ENCODE data around the gene INPP5A.

INPP5A gene

DNA sequence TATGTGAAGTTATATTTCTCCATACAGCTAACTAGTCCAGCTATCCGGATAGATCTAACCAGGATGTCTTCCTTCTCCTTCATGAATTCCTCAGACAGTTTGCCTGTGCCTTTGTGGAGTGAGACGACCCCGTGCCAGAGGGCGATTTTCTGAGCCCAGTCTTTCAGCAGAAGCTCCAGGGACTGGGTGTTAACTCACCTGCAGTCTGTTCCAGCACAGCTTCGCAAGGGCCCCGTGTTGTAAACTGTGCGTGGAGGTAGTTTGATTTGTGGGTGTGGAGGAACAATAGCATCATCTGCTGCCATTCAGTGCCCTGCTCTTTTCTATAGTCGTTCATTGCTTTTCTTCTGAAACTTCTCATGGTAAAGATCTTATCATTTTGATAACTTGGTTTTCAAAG is 103.8 kb downstream of the INPP5A start:
- TF ChIP-seq, protein P1, sequence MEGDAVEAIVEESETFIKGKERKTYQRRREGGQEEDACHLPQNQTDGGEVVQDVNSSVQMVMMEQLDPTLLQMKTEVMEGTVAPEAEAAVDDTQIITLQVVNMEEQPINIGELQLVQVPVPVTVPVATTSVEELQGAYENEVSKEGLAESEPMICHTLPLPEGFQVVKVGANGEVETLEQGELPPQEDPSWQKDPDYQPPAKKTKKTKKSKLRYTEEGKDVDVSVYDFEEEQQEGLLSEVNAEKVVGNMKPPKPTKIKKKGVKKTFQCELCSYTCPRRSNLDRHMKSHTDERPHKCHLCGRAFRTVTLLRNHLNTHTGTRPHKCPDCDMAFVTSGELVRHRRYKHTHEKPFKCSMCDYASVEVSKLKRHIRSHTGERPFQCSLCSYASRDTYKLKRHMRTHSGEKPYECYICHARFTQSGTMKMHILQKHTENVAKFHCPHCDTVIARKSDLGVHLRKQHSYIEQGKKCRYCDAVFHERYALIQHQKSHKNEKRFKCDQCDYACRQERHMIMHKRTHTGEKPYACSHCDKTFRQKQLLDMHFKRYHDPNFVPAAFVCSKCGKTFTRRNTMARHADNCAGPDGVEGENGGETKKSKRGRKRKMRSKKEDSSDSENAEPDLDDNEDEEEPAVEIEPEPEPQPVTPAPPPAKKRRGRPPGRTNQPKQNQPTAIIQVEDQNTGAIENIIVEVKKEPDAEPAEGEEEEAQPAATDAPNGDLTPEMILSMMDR (conservative IDR thresholded peaks at IDR 0.05) = no peak
- H3K27ac ChIP-seq = no peak overlapping the region

DNA sequence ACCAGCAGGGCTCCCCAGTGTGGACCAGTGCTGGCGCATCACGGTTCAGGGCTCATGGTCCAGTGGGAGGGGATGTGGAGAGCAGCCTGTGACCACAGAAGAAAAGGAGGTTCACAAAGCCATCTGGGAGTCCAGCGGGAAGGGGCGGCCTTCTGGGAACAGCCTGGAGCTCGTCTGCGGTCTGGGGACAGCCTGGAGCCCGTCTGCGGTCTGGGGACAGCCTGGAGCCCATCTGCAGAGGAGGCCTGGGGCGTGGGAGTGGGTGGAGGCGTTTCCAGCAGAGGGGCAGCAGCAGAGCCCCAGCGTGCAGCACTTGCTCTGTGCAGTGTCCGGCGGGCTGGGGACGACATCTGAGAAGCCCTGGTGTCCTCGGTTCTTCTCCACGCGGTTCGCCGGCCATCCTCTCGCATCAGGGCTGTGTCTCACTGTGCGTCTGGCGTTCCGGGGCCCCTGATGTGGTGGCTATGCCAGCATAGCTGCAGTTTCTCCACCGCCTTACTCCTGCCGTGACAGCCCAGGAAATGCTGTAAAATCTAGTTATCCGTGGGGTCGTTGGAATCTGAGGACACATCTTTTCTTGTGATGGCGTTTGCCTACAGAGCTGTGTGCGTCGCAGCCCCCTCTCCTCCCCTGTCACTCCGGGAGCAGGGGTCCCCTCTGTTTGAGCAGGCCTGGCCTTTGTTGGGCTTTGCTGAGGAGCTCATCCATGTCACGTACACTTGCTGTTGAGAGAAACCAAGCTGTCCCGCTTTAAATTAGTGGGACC is 104.6 kb downstream of the INPP5A start:
- TF ChIP-seq, protein P1 (conservative IDR thresholded peaks at IDR 0.05) = no peak
- no peak overlapping the region for H3K27ac ChIP-seq

DNA sequence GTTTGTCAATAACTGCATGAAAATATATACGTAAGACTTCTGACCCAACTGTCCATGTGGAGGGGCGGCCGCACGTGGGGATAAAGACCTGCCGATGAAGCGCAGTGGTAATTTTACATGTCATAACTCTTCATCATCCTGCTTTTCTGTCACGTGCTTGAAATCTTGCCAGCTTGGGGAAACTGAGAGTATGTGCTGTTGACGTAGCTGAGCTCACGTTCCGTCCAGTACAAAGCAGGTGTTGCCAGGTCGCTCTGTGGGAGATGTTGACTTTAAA is 105.1 kb downstream of the INPP5A start:
- TF ChIP-seq, protein P1 (conservative IDR thresholded peaks at IDR 0.05) = no peak
- no peak overlapping the region for H3K27ac ChIP-seq

DNA sequence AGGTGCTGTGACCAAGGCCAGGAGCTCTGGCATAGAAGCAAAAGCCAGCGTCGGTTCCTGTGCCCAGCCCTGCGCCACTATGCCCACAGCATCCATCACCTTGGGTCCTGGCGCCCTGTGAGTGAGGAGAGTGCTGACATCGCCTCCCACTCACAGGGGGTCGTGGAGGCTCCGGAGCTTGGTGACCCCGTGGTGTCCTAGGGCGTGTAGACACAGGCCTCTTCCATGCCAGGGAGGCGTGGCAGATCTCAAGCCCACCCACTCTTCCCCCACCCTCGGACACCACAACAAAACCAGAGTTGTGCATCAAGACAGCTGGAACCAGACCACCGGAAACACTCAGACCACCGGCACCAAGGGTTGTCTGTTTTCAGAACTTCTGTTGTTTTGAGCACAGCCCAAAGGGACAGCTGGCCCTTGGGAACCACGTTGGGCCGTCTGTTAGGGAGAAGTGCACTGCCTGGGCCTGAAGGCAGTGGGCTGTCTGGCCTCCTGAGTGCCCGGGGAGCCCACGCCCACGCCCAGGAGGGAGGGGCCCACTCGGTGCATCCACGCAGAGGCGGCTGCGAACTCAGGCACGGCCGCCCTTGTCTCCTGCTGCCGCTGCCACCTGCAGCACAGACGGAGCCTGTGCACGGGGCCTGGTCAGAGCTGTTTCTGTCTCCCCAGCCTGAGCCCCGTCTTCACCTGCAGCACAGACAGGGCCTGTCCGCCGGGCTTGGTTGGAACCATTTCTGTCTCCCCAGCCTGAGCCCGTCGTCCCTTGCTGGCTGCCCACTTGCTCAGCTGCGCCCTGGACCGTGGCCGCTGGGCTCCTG is 106.3 kb downstream of the INPP5A start:
- TF ChIP-seq, protein P1 (conservative IDR thresholded peaks at IDR 0.05) = no peak
- H3K27ac ChIP-seq = no peak overlapping the region

DNA sequence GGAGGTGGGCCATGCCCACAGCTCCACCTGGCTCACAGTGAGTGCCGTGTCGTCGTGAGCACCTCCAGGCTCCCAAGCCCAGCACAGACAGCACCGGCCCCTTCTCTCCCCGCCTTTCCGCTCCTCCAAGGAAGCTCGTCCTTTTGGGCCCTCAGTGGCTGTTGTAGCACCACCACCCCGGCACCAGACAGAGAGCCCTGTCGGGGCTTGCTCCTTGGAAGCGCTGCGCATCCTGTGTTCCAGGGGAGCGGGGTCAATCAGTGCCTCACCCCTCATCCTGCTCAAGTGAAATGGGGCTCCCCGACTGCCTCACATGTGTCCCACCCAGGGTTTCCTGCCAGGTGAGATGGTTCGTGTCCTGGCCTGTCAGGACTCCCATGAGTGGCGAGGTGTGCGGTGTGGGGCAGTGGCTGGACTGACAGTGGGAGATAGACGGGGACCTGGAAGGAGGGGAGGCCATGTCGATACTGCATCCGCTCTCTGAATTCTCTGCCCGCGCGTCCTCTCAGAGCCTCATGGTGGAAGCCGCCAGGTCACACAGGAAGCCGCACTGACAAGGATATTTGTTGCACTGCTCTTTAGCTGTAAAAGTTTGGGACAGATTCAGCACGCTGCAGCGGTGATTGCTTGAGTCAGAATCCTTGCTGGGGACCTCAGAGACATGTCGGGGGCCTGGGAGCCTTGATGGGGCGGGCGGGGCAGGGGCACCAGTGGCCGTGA is 107.1 kb downstream of the INPP5A start:
- no peak overlapping the region for H3K27ac ChIP-seq
- TF ChIP-seq, protein P1 (conservative IDR thresholded peaks at IDR 0.05) = no peak

DNA sequence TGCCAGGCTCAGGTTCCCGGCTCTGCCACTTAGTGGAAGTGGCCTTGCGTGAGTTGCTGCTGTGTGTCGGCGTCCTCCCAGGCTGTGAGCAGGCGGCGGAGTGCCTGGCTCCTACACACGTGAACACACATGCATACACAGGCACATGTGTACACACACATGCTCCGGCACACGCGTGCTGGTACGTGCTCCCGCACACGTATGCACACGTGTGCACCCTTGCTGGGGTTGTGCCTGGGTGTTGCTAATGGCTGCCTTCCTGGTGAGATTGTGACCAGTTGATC is 107.6 kb downstream of the INPP5A start:
- TF ChIP-seq, protein P1 (conservative IDR thresholded peaks at IDR 0.05) = no peak
- no peak overlapping the region for H3K27ac ChIP-seq

DNA sequence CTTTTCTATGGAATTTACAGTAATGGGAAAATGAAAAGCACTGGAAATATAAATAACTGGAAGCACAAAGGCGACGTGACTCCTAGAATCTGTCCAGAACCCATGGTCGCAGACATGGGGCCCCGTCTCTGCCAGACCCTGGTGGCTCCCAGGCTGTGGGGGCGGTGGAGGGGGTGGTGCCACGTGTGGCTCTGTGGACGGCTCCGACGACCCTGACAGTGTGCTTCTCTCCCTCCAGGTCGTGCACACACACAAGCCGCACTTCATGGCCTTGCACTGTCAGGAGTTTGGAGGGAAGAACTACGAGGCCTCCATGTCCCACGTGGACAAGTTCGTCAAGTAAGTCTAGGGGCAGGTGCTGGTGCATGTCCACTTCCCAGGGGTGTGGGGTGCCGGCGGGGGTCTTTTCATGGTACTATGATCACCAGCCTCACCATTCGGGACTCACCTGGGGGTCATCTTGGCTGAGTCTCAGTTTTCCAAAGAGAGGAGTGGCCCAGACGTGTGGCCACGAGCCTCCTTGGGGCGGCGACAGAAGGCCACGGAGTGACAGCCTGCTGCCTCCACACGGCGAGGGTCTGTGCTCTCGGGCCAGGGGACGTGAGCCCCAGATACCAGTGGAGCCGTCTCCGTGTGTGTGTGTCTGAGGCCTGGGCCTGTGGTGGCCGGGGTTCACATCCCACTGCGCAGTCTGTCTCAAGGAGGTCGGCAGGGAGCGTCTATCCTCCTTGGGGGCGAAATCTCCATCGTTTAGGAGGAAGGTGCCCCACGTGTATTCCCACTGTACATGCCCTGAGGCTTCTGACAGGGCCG is 108.2 kb downstream of the INPP5A start:
- TF ChIP-seq, protein P1 (conservative IDR thresholded peaks at IDR 0.05) = no peak
- no peak overlapping the region for H3K27ac ChIP-seq

Data from VCaP (cell line).